ENCODE data around the gene TMEM38A. TPM values are rescaled to one million over a fixed set of nuclear protein-coding genes. Genes with fewer than 3 reads are reported as not detected.

TMEM38A gene
- total RNA-seq, 1 experiment from 2014 or later, result 3.8 TPM

DNA sequence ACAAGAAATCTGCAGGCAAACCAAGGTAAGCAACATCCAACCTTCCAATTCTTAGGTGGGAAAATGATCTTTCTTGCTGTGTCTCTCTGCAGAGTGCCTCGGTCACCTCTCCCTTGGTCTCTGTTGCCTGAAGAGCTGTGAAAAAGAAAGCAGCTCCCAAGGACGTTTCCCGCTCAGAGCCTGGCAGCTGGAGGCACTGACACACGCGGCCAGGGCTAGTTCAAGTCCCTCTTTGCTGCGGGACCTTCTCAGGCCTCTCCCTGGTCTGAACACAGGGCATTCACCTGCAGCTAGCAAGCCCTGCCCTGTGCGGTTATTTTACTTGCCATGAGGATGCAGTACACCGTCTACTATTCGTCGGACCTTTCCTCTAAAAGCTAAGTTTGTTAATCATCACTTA, 36.7 kb upstream of the TMEM38A start:
- CTCF ChIA-PET, result interaction anchor here (0.6 kb wide), 1 partner anchor 788 kb away, joined by 3 read pairs; no protein-coding TSS in a partner anchor
- Histone ChIP-seq H3K27me3 (replicated peaks; ENCODE audit: control insufficient read depth, insufficient read depth, low read length) (no peaks in the 10 kb centered on the region), H3K36me3 (ENCODE audit: control insufficient read depth, insufficient read depth, low read length) (peaks cover 2% of the 10 kb centered on the region; the same call in 1 of the 2 replicates), H3K4me3 (ENCODE audit: low read depth, low read length) (no peak overlapping the region), H3K9me3 (no peaks in the 10 kb centered on the region), H3K4me1 (peaks cover 8% of the 10 kb centered on the region)
- no peak overlapping the region for H3K27ac Mint-ChIP-seq (ENCODE audit: unreplicated experiment)
- intact Hi-C loops (cut with micrococcal nuclease; ENCODE audit: unreplicated experiment), result no loop called here
- H3K4me1 Mint-ChIP-seq (ENCODE audit: low read depth, unreplicated experiment), result peaks cover 13% of the 10 kb centered on the region
- POLR2A ChIA-PET, result no interaction called here
- no peak for DNase-seq
- BruUV-seq (replicated peaks), result no TSS peak
- H3K36me3 Mint-ChIP-seq (ENCODE audit: insufficient read depth, unreplicated experiment), result peaks cover 37% of the 10 kb centered on the region
- no peak overlapping the region for H3K4me3 Mint-ChIP-seq (ENCODE audit: unreplicated experiment)
- no peaks in the 10 kb centered on the region for H3K9me3 Mint-ChIP-seq (ENCODE audit: unreplicated experiment)
- TF ChIP-seq, protein P1, sequence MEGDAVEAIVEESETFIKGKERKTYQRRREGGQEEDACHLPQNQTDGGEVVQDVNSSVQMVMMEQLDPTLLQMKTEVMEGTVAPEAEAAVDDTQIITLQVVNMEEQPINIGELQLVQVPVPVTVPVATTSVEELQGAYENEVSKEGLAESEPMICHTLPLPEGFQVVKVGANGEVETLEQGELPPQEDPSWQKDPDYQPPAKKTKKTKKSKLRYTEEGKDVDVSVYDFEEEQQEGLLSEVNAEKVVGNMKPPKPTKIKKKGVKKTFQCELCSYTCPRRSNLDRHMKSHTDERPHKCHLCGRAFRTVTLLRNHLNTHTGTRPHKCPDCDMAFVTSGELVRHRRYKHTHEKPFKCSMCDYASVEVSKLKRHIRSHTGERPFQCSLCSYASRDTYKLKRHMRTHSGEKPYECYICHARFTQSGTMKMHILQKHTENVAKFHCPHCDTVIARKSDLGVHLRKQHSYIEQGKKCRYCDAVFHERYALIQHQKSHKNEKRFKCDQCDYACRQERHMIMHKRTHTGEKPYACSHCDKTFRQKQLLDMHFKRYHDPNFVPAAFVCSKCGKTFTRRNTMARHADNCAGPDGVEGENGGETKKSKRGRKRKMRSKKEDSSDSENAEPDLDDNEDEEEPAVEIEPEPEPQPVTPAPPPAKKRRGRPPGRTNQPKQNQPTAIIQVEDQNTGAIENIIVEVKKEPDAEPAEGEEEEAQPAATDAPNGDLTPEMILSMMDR (IDR thresholded peaks at IDR 0.05; ENCODE audit: insufficient read depth in 1 of 2, low read depth in 1 of 2, low read length in 1 of 2, severe bottlenecking in 1 of 2, unreplicated experiment in 1 of 2), result no peak
- no peaks in the 10 kb centered on the region for H3K27me3 Mint-ChIP-seq (ENCODE audit: insufficient read depth, unreplicated experiment)

DNA sequence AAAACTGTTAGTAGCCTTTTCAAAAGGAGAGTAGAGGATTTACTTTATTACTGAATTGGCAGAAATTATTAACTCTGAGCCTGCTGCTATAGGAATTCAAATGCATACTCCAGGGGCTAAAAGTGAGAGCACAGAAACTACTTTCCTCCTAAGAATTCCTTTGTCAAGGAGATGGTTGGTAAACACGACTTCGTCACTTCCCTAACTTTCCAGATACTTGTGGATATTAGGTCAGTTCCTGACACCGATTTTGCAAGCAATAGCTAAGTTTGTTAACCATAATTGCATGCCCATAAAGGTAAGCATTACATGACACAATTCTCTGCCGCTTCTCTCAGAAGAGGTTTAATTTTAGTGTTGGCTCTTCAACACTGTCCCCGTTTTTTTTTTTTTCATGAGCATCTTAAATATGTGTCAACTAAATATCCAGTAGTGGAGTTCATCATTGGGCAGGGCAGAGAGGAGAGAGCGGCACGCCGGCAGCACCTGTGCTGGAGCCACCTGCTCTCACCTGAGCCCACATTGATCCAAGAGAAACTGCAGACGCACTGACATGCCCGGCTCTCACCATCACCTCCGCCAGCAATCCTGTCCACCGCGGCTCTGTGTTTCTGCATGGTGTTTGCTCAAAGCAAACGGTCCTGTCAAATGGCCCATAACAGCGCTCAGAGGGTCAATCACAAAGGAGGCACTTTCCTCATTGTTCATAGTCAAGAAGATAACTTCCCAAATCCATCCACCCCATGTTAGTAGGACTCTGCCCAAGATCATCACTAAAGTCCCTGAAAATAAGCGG, 35.6 kb upstream of the TMEM38A start:
- H3K9me3 Mint-ChIP-seq (ENCODE audit: unreplicated experiment), result no peaks in the 10 kb centered on the region
- Histone ChIP-seq H3K4me3 (ENCODE audit: low read depth, low read length) (no peak overlapping the region), H3K4me1 (peaks cover 6% of the 10 kb centered on the region), H3K27me3 (replicated peaks; ENCODE audit: control insufficient read depth, insufficient read depth, low read length) (no peaks in the 10 kb centered on the region), H3K36me3 (ENCODE audit: control insufficient read depth, insufficient read depth, low read length) (peaks cover 2% of the 10 kb centered on the region; the same call in 1 of the 2 replicates), H3K9me3 (no peaks in the 10 kb centered on the region)
- peaks cover 13% of the 10 kb centered on the region for H3K4me1 Mint-ChIP-seq (ENCODE audit: low read depth, unreplicated experiment)
- no peak overlapping the region for H3K4me3 Mint-ChIP-seq (ENCODE audit: unreplicated experiment)
- no peaks in the 10 kb centered on the region for H3K27me3 Mint-ChIP-seq (ENCODE audit: insufficient read depth, unreplicated experiment)
- no peak overlapping the region for H3K27ac Mint-ChIP-seq (ENCODE audit: unreplicated experiment)
- ChIA-PET CTCF (no interaction called here), POLR2A (interaction anchor here (0.7 kb wide), 1 partner anchor 1315 kb away, joined by 4 read pairs; no protein-coding TSS in a partner anchor)
- no TSS peak for BruUV-seq (replicated peaks)
- intact Hi-C loops (cut with micrococcal nuclease; ENCODE audit: unreplicated experiment), result no loop called here
- no peak for DNase-seq
- peaks cover 37% of the 10 kb centered on the region for H3K36me3 Mint-ChIP-seq (ENCODE audit: insufficient read depth, unreplicated experiment)
- TF ChIP-seq, protein P1 (IDR thresholded peaks at IDR 0.05; ENCODE audit: insufficient read depth in 1 of 2, low read depth in 1 of 2, low read length in 1 of 2, severe bottlenecking in 1 of 2, unreplicated experiment in 1 of 2), result no peak

DNA sequence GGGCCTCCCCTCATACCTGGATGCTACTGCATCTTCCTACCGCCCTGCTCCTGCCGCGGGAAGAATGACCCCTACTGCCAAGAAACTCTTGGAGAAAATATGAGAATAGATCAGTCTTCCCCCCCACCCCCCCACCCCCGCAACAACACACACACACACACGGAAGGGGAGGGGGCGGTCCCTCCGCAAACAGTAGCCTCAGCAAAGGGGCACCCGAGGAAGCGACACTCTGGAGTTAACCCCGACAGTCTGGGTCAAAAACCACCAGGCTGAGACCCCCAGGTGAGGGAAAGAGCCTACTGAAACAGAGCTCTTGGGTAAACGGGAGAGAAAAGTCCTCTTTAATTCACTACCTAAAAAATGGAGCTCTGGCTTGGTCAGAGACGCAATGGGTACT, 34.1 kb upstream of the TMEM38A start:
- Histone ChIP-seq H3K4me3 (ENCODE audit: low read depth, low read length) (peak overlapping the region; percentile 99), H3K9me3 (no peaks in the 10 kb centered on the region), H3K27me3 (replicated peaks; ENCODE audit: control insufficient read depth, insufficient read depth, low read length) (no peaks in the 10 kb centered on the region), H3K36me3 (ENCODE audit: control insufficient read depth, insufficient read depth, low read length) (peaks cover 2% of the 10 kb centered on the region), H3K4me1 (no peaks in the 10 kb centered on the region)
- no TSS peak for BruUV-seq (replicated peaks)
- peaks cover 13% of the 10 kb centered on the region for H3K4me1 Mint-ChIP-seq (ENCODE audit: low read depth, unreplicated experiment)
- DNase-seq, result no peak
- POLR2A ChIA-PET, result interaction anchor here (0.6 kb wide), 1 partner anchor 88 kb away, joined by 3 read pairs; no protein-coding TSS in a partner anchor
- intact Hi-C loops (cut with micrococcal nuclease; ENCODE audit: unreplicated experiment), result no loop called here
- peak overlapping the region; percentile 85 for H3K27ac Mint-ChIP-seq (ENCODE audit: unreplicated experiment)
- H3K9me3 Mint-ChIP-seq (ENCODE audit: unreplicated experiment), result no peaks in the 10 kb centered on the region
- TF ChIP-seq, protein P1 (IDR thresholded peaks at IDR 0.05; ENCODE audit: insufficient read depth in 1 of 2, low read depth in 1 of 2, low read length in 1 of 2, severe bottlenecking in 1 of 2, unreplicated experiment in 1 of 2), result no peak
- no peaks in the 10 kb centered on the region for H3K27me3 Mint-ChIP-seq (ENCODE audit: insufficient read depth, unreplicated experiment)
- peak overlapping the region; percentile 84 for H3K4me3 Mint-ChIP-seq (ENCODE audit: unreplicated experiment)
- CTCF ChIA-PET, result interaction anchor here (0.8 kb wide), 1 partner anchor 42 kb away, joined by 6 read pairs; no protein-coding TSS in a partner anchor
- peaks cover 37% of the 10 kb centered on the region for H3K36me3 Mint-ChIP-seq (ENCODE audit: insufficient read depth, unreplicated experiment)

Measured in Caco-2 (cell line).